Lower leg skin (tissue), 3 donors: ENCODE measurements around the gene PPP4R1.

Source experiments
- POLR2A ChIP-seq, 2 donors: fragments of 450-650 bp; IDR thresholded peaks; one replicate each; pipeline ENCODE4 v1.6.1; 2016 to 2017; ENCODE audit warnings: antibody characterized with exemption in 2 of 2, mild to moderate bottlenecking in 1 of 2, moderate library complexity in 1 of 2
- TF ChIP-seq, protein P1 (sequence below), 3 donors: fragments of 450-650 bp; IDR thresholded peaks; one replicate each; pipeline ENCODE4 v1.5.1; 2016; ENCODE audit warnings: antibody characterized with exemption in 3 of 3, mild to moderate bottlenecking in 3 of 3, moderate library complexity in 2 of 3

DNA sequence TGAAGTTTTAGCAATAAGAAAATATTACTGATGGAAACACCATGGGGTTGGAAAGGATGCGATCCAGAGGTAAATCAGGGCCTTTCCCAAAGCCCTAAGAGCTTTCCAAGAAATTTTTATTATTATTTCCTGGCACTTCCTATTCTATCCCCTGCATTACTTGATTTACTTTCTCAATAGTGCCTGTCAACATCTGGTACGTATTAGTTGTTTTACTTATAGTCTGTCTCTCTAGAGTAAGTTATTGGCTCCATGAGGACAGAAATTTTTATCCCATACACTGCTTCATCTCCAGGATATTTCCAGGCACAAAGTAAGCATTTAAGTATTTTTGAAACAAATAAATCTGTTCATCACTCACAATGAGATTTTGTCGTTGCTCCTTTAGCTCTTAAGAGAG, 18.1 kb downstream of the PPP4R1 start:
- TF ChIP-seq POLR2A (IDR thresholded peaks at IDR 0.05), result no peak
- TF ChIP-seq, protein P1, sequence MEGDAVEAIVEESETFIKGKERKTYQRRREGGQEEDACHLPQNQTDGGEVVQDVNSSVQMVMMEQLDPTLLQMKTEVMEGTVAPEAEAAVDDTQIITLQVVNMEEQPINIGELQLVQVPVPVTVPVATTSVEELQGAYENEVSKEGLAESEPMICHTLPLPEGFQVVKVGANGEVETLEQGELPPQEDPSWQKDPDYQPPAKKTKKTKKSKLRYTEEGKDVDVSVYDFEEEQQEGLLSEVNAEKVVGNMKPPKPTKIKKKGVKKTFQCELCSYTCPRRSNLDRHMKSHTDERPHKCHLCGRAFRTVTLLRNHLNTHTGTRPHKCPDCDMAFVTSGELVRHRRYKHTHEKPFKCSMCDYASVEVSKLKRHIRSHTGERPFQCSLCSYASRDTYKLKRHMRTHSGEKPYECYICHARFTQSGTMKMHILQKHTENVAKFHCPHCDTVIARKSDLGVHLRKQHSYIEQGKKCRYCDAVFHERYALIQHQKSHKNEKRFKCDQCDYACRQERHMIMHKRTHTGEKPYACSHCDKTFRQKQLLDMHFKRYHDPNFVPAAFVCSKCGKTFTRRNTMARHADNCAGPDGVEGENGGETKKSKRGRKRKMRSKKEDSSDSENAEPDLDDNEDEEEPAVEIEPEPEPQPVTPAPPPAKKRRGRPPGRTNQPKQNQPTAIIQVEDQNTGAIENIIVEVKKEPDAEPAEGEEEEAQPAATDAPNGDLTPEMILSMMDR (IDR thresholded peaks at IDR 0.05), result no peak
